CD4-positive, alpha-beta T cell treated with Interleukin-1 beta for 1 hour (primary cell): ENCODE results near the gene NOX5.
"Not testable (repeated sequence)": the region's sequence is repeated elsewhere in the genome, so short reads cannot be mapped to it uniquely, and the experiment has no call there.

Experiments
- DNase-seq, 2 donors: peaks; one replicate each; pipeline ENCODE4 v3.0.0-alpha.2; 2020 to 2022

The NOX5 gene

GRCh38 chr15:69014454-69014853 is at the start of gene NOX5:
Gene NOX5 (plus strand): TSS chr15:69014695. CDS start chr15:69014736, 41 bp downstream.
- DNase-seq = no peak

- no peak for DNase-seq
Observed at GRCh38 chr15:68966996-68967395, 47.5 kb upstream of the NOX5 start.

- DNase-seq = no peak
Observed at GRCh38 chr15:68967948-68968347, 46.5 kb upstream of the NOX5 start.

- DNase-seq = no peak
Observed at GRCh38 chr15:68969298-68969697, 45.2 kb upstream of the NOX5 start.

- DNase-seq = no peak
Observed at GRCh38 chr15:68972201-68973065, 42.1 kb upstream of the NOX5 start.

- DNase-seq = not testable (repeated sequence)
Observed at GRCh38 chr15:68975651-68976160, 38.8 kb upstream of the NOX5 start.

- not testable (repeated sequence) for DNase-seq
Observed at GRCh38 chr15:68977426-68977825, 37.1 kb upstream of the NOX5 start.

- no peak for DNase-seq
Observed at GRCh38 chr15:68979006-68979405, 35.5 kb upstream of the NOX5 start.

GRCh38 chr15:68979816-68980215 is 34.7 kb upstream of the NOX5 start:
- DNase-seq = no peak

GRCh38 chr15:68980786-68981185 is 33.7 kb upstream of the NOX5 start:
- no peak for DNase-seq

GRCh38 chr15:68981941-68982340 is 32.6 kb upstream of the NOX5 start:
- no peak for DNase-seq

- no peak for DNase-seq
Observed at GRCh38 chr15:68982976-68983563, 31.4 kb upstream of the NOX5 start.

GRCh38 chr15:68983961-68984481 is 30.5 kb upstream of the NOX5 start:
- DNase-seq = no peak

- no peak for DNase-seq
Observed at GRCh38 chr15:68984586-68984985, 29.9 kb upstream of the NOX5 start.

GRCh38 chr15:68985361-68985891 is 29.1 kb upstream of the NOX5 start:
- DNase-seq = no peak

- no peak for DNase-seq
Observed at GRCh38 chr15:68986322-68986721, 28.2 kb upstream of the NOX5 start.

- DNase-seq = no peak
Observed at GRCh38 chr15:68987120-68987519, 27.4 kb upstream of the NOX5 start.

- no peak for DNase-seq
Observed at GRCh38 chr15:68987676-68988075, 26.8 kb upstream of the NOX5 start.

GRCh38 chr15:68989541-68990230 is 24.8 kb upstream of the NOX5 start:
- no peak for DNase-seq

- no peak for DNase-seq
Observed at GRCh38 chr15:68990231-68990991, 24.1 kb upstream of the NOX5 start.

- DNase-seq = no peak
Observed at GRCh38 chr15:68990992-68991500, 23.4 kb upstream of the NOX5 start.

- no peak for DNase-seq
Observed at GRCh38 chr15:68991723-68992122, 22.8 kb upstream of the NOX5 start.
